Stimulated activated CD8-positive, alpha-beta memory T cell treated with anti-CD3 and anti-CD28 coated beads, Interleukin-4, amount 100 ng/mL, for 24 hours (primary cell): ENCODE results near the gene TTC28.

Experiments used
- DNase-seq: peaks from one replicate; pipeline ENCODE4 v3.0.0-alpha.2; 2020; ENCODE audit warnings: low read depth

The TTC28 gene

GRCh38 chr22:28139516-28139915 is 540.1 kb downstream of the TTC28 start:
- DNase-seq: no peak

- DNase-seq: no peak
These were observed 542.6 kb downstream of the TTC28 start for GRCh38 chr22:28137036-28137435.

- no peak for DNase-seq
These were observed 547.2 kb downstream of the TTC28 start for GRCh38 chr22:28132466-28132865.

GRCh38 chr22:28129319-28129962 is 550.2 kb downstream of the TTC28 start:
- no peak for DNase-seq

GRCh38 chr22:28128827-28129226 is 550.8 kb downstream of the TTC28 start:
- DNase-seq: no peak

- no peak for DNase-seq
These were observed 553.8 kb downstream of the TTC28 start for GRCh38 chr22:28125799-28126198.

GRCh38 chr22:28123989-28124766 is 555.5 kb downstream of the TTC28 start:
- no peak for DNase-seq

GRCh38 chr22:28120691-28121592 is 558.7 kb downstream of the TTC28 start:
- DNase-seq: no peak

- no peak for DNase-seq
These were observed 560.5 kb downstream of the TTC28 start for GRCh38 chr22:28118957-28119631.

GRCh38 chr22:28116219-28116673 is 563.4 kb downstream of the TTC28 start:
- no peak for DNase-seq

GRCh38 chr22:28115426-28115825 is 564.2 kb downstream of the TTC28 start:
- DNase-seq: no peak

GRCh38 chr22:28112548-28113043 is 567.0 kb downstream of the TTC28 start:
- DNase-seq: no peak

GRCh38 chr22:28112190-28112544 is 567.5 kb downstream of the TTC28 start:
- no peak for DNase-seq

GRCh38 chr22:28111501-28112189 is 568.0 kb downstream of the TTC28 start:
- DNase-seq: no peak

GRCh38 chr22:28108851-28109250 is 570.8 kb downstream of the TTC28 start:
- no peak for DNase-seq

- no peak for DNase-seq
These were observed 573.0 kb downstream of the TTC28 start for GRCh38 chr22:28106617-28107016.

- no peak for DNase-seq
These were observed 573.7 kb downstream of the TTC28 start for GRCh38 chr22:28105988-28106387.

GRCh38 chr22:28105413-28105812 is 574.2 kb downstream of the TTC28 start:
- no peak for DNase-seq

GRCh38 chr22:28103596-28103995 is 576.0 kb downstream of the TTC28 start:
- DNase-seq: no peak

GRCh38 chr22:28102151-28102812 is 577.4 kb downstream of the TTC28 start:
- no peak for DNase-seq

- no peak for DNase-seq
These were observed 582.0 kb downstream of the TTC28 start for GRCh38 chr22:28097627-28098026.
